Aorta (tissue), 5 donors: Measurements from ENCODE around the gene ITGA6. TPM values are rescaled to one million over a fixed set of nuclear protein-coding genes. Genes with fewer than 3 reads are reported as not detected.

ENCODE experiments used
- ATAC-seq: fragments of 200-7000 bp; cut with Tn5 transposase; one replicate; pipeline ENCODE4 v1.9.1; 2022; ENCODE audit warnings: moderate library complexity; ENCODE audit not compliant: low FRiP score
- DNase-seq, 2 donors: peaks; one replicate each; pipeline ENCODE4 v3.0.0-alpha.2; 2020
- H3K27ac ChIP-seq, 2 donors: one replicate each; pipeline ENCODE4 v1.5.1; 2013; ENCODE audit warnings: low read length in 2 of 2, mild to moderate bottlenecking in 2 of 2, moderate library complexity in 2 of 2, control low read depth in 1 of 2, inconsistent platforms in 1 of 2, low read depth in 1 of 2
- H3K27me3 ChIP-seq, 2 donors: one replicate each; pipeline ENCODE4 v1.6.1; 2013; ENCODE audit warnings: control low read depth in 1 of 2, low read length in 1 of 2, mild to moderate bottlenecking in 1 of 2, moderate library complexity in 1 of 2; ENCODE audit not compliant: insufficient read depth in 2 of 2, control insufficient read depth in 1 of 2
- H3K36me3 ChIP-seq, 2 donors: one replicate each; pipeline ENCODE4 v1.6.1; 2013; ENCODE audit warnings: control low read depth in 1 of 2, low read length in 1 of 2, mild to moderate bottlenecking in 1 of 2; ENCODE audit not compliant: insufficient read depth in 2 of 2, control insufficient read depth in 1 of 2
- H3K4me1 ChIP-seq, 2 donors: one replicate each; pipeline ENCODE4 v1.6.1; 2013; ENCODE audit warnings: low read length in 2 of 2, control low read depth in 1 of 2, mild to moderate bottlenecking in 1 of 2, moderate library complexity in 1 of 2; ENCODE audit not compliant: insufficient read depth in 2 of 2, control insufficient read depth in 1 of 2
- H3K4me3 ChIP-seq, 2 donors: one replicate each; pipeline ENCODE4 v1.5.1; 2013; ENCODE audit warnings: low read length in 2 of 2, control low read depth in 1 of 2, mild to moderate bottlenecking in 1 of 2
- H3K9me3 ChIP-seq: one replicate; pipeline ENCODE4 v1.6.1; 2013; ENCODE audit warnings: mild to moderate bottlenecking, low read length; ENCODE audit not compliant: control insufficient read depth
- WGBS, 2 donors: extraction: QIAGEN DNeasy Blood & Tissue Kit; methylation state at CpG; one replicate each; pipeline ENCODE4 v1.1.7; 2013; 5-methylcytosine and 5-hydroxymethylcytosine counted together
- intact Hi-C, 2 donors: fragments of 100-400 bp; cut with DNase I; formaldehyde crosslinking; loops; one replicate each; pipeline versions ENCODE4 v1.14.2 to v1.15.0; 2022
- long read RNA-seq, 2 donors: library from polyadenylated mRNA; unstranded; transcript quantifications; one replicate each; pipeline ENCODE4 v2.0.0, GENCODE V29; 2020 to 2021
- polyA plus RNA-seq, 2 donors: library from polyadenylated mRNA; stranded (reverse); fragments of 200-250 nt; gene quantifications; one replicate each; pipeline ENCODE4 v1.2.3, GENCODE V29; 2013
- total RNA-seq, 2 donors: library from RNA; stranded (reverse); fragmentation: NEBNext Ultra II Directional; extraction: Animal tissue kit (Norgen Biotek cat#: 25700); gene quantifications; one replicate each; pipeline ENCODE4 v1.2.1, GENCODE V29; 2021
- donor health status: healthy with polysubstance abuse.
- donor health status: Bipolar disorder and iron deficiency.
- donor health status: DM: no; HTN: no; CAD: no.
- donor health status: DM: no; HTN: no; CAD: no.
- donor health status: DM: yes; HTN: yes; CAD: no.

ITGA6 gene
- 10 to 100 TPM; 49.0 to 67.6 TPM for total RNA-seq
- 1 to 10 TPM in 1 of 2 donors, under 1 TPM in 1; 0.46 to 4.0 TPM for polyA plus RNA-seq
- long read RNA-seq, donor 1, full-length matches to known transcripts = 2 of 24 reads
- long read RNA-seq, donor 1, partial matches to known transcripts = 13 of 24 reads
- long read RNA-seq, donor 1, other reads (novel, unspliced or antisense) = 9 of 24 reads
- long read RNA-seq, donor 2, full-length matches to known transcripts = 7 of 41 reads
- long read RNA-seq, donor 2, partial matches to known transcripts = 11 of 41 reads
- long read RNA-seq, donor 2, other reads (novel, unspliced or antisense) = 23 of 41 reads

- peak; percentile 62 for ATAC-seq
- Histone ChIP-seq H3K4me1 (no peaks in the 10 kb centered on the region), H3K27ac (no peak within 1 kb of the TSS), H3K4me3 (peak within 1 kb of the TSS; percentile 35 to 85), H3K27me3 (no peaks in the 10 kb centered on the region), H3K36me3 (no peaks in the 10 kb centered on the region), H3K9me3 (no peaks in the 10 kb centered on the region)
- intact Hi-C loops = no loop called here
- DNase-seq = peak; percentile 73 to 89
- 0% methylated on average over 63 to 79 of the region's 79 CpGs for WGBS, 2 donors
These were observed at the start of gene ITGA6 for GRCh38 chr2:172427256-172427989. Gene ITGA6 (plus strand): TSS chr2:172427586.

DNA sequence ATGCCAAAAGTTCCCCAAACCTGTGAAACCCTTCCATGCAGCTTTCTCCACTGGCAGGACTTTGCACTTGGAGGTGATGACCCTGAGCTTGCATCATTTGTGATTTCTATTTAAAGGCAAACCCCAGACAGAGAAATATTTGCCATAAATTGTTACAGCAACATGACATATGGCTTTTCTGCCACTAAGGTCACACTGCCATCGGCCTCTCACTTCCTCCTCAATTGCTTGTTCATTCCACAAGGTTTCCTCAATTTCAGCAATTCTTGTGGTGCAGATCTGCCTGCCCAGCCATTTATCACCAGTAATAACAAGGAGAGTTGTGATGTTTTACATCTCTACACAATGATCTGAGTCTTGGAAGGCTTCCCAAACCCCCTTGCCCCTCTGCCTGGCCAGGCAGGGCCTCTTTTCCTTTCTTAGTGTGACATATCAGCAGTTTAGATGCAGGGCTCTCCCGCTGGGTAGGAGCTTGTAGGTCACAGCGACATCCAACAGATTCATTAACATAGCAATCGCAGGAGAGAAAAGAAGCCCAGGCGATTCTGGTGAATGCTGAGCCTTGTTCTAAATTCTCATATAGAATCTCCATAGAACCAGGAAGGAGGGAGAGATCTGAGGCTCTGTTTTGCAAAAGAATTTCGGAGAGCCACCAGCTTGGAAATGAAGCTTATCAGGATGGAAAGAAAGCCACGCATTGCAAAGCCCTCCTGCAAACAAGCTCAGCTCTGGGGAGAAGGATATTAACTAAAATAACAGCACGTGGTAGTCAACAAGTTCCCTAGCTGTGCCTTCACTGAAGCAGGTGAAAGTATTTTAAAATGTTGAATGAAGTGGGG is 46.7 kb upstream of the ITGA6 start:
- no peak overlapping the region for H3K27ac ChIP-seq
- H3K4me1 ChIP-seq = peaks cover 0 to 2% of the 10 kb centered on the region in 2 donors
- no peaks in the 10 kb centered on the region for H3K36me3 ChIP-seq
- H3K9me3 ChIP-seq = no peaks in the 10 kb centered on the region
- WGBS, 2 donors = 35 to 40% methylated on average over 8 of the region's 8 CpGs
- H3K4me3 ChIP-seq = no peak overlapping the region
- H3K27me3 ChIP-seq = no peaks in the 10 kb centered on the region
- intact Hi-C loops = no loop called here
- DNase-seq (no peak), ATAC-seq (no peak)

DNA sequence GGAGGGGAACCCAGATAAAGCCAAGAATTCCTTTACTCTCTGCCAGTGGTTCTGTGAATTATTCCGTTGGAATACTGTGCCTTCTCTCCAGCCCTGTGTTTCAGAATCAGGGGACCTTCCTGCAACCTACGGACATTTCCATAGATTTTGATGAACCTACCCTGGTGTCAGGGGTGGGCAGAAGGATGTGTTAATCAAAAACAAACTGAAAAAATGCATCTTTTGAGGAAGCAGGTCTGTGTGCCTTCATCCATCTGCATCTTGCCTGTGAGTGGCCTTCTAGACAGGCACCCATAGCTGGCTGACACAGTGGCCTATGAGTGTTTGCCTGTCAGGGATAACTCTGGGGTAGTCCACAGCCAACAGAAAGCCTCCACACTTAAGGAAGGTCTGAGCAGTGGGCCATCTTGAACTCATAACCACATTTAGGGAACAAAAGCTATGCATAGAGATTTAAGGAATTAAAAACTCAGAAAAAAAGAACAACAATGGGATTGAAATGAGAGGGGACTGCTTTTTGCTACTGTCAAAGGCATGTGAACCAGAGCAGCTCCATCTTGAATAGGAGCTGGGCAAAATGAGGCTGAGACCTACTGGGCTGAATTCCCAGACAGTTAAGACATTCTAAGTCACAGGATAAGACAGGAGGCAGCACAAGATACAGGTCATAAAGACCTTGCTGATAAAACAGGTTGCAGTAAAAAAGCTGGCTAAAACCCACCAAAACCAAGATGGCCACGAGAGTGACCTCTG is 45.9 kb upstream of the ITGA6 start:
- no peak for DNase-seq
- no peak for ATAC-seq
- H3K9me3 ChIP-seq = no peaks in the 10 kb centered on the region
- WGBS, 2 donors = 43 to 51% methylated on average over 3 of the region's 3 CpGs
- H3K27me3 ChIP-seq = no peaks in the 10 kb centered on the region
- intact Hi-C loops = no loop called here
- no peaks in the 10 kb centered on the region for H3K36me3 ChIP-seq
- H3K4me3 ChIP-seq = no peak overlapping the region
- peaks cover 0 to 2% of the 10 kb centered on the region in 2 donors for H3K4me1 ChIP-seq
- H3K27ac ChIP-seq = no peak overlapping the region

- no peaks in the 10 kb centered on the region for H3K9me3 ChIP-seq
- no peaks in the 10 kb centered on the region for H3K27me3 ChIP-seq
- DNase-seq (no peak), ATAC-seq (no peak)
- 81 to 84% methylated on average over 4 of the region's 4 CpGs for WGBS, 2 donors
- no peak overlapping the region for H3K27ac ChIP-seq
- intact Hi-C loops = no loop called here
- no peak overlapping the region for H3K4me3 ChIP-seq
- H3K36me3 ChIP-seq = no peaks in the 10 kb centered on the region
- H3K4me1 ChIP-seq = no peaks in the 10 kb centered on the region
These were observed 40.0 kb upstream of the ITGA6 start for GRCh38 chr2:172387361-172387760.

- intact Hi-C loops = no loop called here
- Histone ChIP-seq H3K27ac (no peak overlapping the region), H3K27me3 (no peaks in the 10 kb centered on the region), H3K36me3 (no peaks in the 10 kb centered on the region), H3K9me3 (no peaks in the 10 kb centered on the region), H3K4me1 (peaks cover 0 to 2% of the 10 kb centered on the region in 2 donors), H3K4me3 (no peak overlapping the region)
- DNase-seq = no peak
- ATAC-seq = no peak
- 87 to 88% methylated on average over 4 of the region's 4 CpGs for WGBS, 2 donors
These were observed 37.6 kb upstream of the ITGA6 start for GRCh38 chr2:172389685-172390339.

DNA sequence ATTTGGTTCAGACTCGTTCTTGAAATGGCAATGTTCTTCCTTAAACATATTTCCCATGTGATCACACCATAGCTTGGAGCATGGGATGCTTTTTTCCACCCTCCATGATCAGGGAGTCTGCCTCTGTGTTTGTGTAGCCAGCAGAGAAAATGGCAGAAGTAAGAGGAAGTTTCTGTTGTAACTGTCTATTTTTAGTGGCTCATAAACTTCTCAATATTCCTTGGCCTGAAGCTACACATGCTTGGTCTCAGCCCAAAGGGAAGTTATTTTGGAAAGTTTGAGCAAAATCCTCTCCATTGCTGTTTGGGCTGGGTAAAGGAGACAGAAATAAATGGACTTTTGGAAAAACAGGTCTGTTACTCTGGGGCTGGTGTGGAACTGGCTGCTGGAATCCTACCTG is 33.4 kb upstream of the ITGA6 start:
- H3K27me3 ChIP-seq = no peaks in the 10 kb centered on the region
- DNase-seq (no peak), ATAC-seq (peak; percentile 73)
- peak overlapping the region; percentile 53 to 92 for H3K27ac ChIP-seq
- peaks cover 0 to 2% of the 10 kb centered on the region in 2 donors for H3K4me1 ChIP-seq
- no peaks in the 10 kb centered on the region for H3K9me3 ChIP-seq
- H3K4me3 ChIP-seq = no peak overlapping the region
- intact Hi-C loops = no loop called here
- no peaks in the 10 kb centered on the region for H3K36me3 ChIP-seq
- 0 to 9% methylated on average over 1 of the region's 1 CpG for WGBS, 2 donors

DNA sequence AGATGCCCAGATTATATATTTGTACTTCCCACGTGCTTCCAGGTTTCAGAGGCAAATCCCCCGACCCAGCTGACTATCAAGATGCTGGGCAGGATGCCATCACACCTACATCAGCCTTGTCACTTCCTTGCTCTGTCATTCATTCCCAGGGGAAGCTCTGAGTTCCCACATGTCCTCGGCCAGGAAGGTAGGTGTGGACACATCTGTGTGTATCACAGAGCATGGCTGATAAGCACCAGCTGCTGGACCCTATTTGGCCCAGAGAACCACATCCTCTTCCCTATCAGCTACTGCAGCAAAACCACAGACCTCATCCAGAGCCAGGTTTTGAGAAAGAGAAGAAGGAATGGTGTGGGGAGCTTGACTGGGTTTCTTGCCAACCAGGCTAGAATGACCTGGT is 31.9 kb upstream of the ITGA6 start:
- H3K27ac ChIP-seq = no peak overlapping the region
- no peaks in the 10 kb centered on the region for H3K36me3 ChIP-seq
- no peaks in the 10 kb centered on the region for H3K27me3 ChIP-seq
- 76 to 82% methylated on average over 3 of the region's 3 CpGs for WGBS, 2 donors
- intact Hi-C loops = no loop called here
- H3K4me3 ChIP-seq = no peak overlapping the region
- H3K9me3 ChIP-seq = no peaks in the 10 kb centered on the region
- H3K4me1 ChIP-seq = peaks cover 0 to 2% of the 10 kb centered on the region in 2 donors
- DNase-seq (no peak), ATAC-seq (no peak)
